ENCODE measurements around the gene SMIM24.
"Not testable (repeated sequence)": the region's sequence is repeated elsewhere in the genome, so short reads cannot be mapped to it uniquely, and the experiment has no call there.

The SMIM24 gene

DNA sequence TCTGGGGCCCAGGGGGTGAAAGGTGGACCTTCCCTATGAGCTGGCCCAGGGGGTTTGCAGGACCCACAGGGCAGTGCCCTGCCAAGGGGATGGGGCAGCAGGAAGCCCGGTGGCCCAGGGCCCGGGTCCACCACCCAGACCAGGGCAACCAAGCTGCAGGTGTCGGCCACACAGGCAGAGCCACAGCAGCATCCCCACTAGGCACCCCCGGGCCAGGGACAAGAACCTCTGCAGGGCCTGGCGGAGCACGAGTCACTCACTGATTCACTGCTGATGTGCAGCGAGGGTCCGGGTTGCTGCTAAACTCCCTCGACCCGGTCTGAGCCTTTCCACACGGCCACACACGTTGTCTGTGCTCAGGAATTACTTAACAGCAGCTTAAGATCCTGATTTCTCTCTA is 34.6 kb upstream of the SMIM24 start:
- DNase-seq (ENCODE audit: low read depth in 3 of 3), result no peak

- DNase-seq (ENCODE audit: low read depth in 3 of 3), result no peak
These were observed 33.2 kb upstream of the SMIM24 start for GRCh38 chr19:3513229-3514140.

DNA sequence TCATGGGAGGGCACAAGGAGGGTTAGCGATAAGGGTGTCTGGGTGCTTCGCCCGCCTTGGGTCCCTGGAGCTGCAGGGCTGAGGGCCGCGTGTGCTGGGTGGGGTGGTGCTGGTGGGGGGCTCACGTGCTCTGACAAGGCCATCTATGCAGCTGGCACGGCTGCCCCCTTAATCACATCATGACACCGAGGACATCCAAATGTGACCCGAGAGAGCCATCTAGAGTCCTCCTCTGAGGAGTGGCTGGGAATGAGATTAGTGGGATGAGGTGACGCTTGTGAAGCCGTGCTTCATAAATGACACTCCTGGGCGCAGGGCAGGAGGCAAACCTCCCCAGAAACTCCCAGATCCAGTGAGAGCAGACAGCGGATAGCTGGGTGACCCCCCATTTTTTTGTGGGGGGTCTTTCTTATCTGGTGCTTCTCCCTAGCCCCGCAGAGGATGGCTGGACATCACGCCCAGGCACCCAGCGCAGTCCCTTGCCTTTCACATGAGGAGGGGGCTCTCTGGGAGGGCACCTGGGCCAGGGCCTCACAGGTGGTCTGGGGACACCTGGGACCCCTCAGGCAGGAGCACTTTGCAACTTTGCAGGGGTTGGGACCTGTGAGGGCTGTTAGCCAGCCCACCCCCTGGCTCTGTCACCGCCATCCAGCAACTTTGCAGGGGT is 32.4 kb upstream of the SMIM24 start:
- no peak for DNase-seq (ENCODE audit: low read depth in 3 of 3)

GRCh38 chr19:3511506-3512251 is 31.4 kb upstream of the SMIM24 start:
- DNase-seq (ENCODE audit: low read depth in 3 of 3), result no peak

DNA sequence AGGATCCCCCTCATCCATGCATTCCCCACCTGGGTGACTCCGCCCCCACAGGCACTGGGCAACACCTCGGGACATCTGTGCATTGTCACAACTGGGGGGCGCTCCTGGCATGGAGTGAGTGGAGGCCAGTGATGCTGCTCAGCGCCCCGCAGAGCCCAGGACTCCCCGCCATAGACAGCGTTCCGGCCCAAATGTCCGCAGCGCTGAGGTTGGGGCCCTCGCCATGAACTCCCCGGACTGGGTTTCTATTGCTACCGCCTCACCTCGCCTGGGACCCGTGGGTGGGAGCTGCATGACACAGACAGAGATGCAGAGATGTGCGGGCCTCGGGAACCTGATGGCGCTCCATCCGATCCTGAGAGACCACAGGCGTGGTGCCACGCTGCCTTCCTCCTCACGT is 30.4 kb upstream of the SMIM24 start:
- no peak for DNase-seq (ENCODE audit: low read depth in 3 of 3)

DNA sequence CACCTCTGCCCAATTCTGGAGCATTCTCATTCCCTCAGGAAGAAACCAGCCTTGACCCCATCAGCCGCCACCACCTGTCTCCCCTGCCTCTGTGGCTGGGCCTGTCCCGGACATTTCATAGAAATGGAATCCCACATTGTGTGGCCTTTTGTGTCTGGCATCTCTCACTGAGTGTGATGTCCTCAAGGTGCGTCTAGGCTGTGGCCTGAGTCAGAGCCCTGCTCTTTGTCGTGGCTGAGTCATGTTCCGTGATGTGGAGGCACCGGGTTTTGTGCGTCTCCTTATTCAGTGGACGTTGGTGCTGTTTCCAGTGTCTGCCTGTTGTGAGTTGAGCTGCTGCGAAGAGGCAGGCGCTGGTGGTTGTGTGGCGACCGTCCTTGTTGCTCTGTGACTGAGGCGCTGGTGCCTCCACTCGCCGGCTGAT is 29.3 kb upstream of the SMIM24 start:
- peak in 2 of 3 donors; percentile 39 to 45 for DNase-seq (ENCODE audit: low read depth in 3 of 3)

DNA sequence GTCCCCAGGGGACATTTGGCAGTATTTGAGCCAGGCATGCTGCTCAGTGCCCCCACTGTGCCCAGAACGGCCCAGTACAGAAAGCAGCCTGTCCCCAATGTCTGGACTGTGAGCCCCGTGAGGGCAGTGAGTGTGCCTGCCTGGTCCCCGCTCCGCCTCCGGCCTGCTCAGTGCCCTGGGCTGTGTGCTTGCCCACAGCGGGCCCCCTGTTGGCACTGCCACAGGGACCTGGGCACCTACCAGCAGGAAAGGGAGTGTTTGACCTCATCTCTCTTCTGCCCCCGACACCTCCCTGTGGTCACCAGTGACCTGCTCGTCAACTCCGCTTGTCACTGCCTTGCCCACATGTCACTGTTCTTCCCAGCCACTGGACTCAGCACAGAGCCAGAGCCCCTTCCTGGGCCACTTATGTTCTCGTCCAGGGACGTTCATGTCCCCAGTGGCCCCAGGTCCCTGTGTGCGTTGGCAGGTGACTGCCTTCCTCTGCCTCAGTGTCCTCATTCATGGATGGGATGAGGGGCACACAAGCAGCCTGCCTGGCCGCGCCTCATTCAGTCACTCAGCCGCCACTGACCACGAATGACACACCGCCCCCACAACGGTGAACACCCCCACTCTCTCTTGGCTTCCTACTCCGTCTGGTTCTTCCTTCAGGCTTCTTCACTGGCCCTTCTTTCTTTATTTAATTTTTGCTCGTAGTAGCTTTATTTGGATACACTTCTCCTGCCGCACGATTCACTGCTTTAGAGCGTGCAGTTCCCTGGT is 28.6 kb upstream of the SMIM24 start:
- DNase-seq (ENCODE audit: low read depth in 3 of 3), result no peak

- DNase-seq (ENCODE audit: low read depth in 3 of 3), result not testable (repeated sequence)
These were observed 27.9 kb upstream of the SMIM24 start for GRCh38 chr19:3508121-3508661.

DNA sequence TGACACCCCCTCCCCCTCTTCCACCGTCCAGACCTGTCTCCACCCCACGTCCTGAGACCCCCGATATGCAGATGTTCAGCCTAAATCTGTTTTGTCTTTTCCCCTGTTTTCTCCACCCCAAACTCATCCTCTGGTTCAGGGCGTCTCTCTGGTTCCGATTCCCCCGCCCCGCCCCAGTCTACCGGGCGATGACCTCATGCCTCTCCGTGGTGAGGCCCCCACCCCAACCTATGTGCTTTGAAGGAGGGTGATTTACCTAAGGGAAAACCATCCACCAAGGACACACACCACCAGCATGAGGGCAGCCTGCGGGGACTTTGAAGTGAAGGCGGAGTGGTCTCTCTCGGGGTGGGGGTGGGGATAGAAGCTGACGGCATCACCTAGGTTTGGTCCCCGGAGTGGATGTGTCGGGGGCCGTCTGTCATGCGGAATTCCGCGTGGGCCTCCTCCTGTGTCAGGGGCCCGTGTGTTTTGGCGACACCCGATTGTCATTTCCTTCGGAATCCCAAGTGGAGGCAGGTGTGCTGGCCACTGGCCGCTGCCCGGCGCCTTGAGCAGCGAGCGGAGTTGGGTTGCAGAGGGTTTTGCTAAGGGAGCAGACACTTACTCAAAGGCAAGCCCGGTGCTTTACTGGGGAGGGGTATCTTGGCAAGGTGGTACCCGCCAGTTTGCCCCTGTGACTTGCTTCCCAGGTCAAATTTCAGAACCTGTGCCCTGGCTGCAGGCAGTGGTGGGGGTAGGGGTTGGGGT is 27.2 kb upstream of the SMIM24 start:
- DNase-seq (ENCODE audit: low read depth in 3 of 3), result peak in 1 of 3 donors; percentile 25

- DNase-seq (ENCODE audit: low read depth in 3 of 3), result no peak
These were observed 26.3 kb upstream of the SMIM24 start for GRCh38 chr19:3506384-3507340.

DNA sequence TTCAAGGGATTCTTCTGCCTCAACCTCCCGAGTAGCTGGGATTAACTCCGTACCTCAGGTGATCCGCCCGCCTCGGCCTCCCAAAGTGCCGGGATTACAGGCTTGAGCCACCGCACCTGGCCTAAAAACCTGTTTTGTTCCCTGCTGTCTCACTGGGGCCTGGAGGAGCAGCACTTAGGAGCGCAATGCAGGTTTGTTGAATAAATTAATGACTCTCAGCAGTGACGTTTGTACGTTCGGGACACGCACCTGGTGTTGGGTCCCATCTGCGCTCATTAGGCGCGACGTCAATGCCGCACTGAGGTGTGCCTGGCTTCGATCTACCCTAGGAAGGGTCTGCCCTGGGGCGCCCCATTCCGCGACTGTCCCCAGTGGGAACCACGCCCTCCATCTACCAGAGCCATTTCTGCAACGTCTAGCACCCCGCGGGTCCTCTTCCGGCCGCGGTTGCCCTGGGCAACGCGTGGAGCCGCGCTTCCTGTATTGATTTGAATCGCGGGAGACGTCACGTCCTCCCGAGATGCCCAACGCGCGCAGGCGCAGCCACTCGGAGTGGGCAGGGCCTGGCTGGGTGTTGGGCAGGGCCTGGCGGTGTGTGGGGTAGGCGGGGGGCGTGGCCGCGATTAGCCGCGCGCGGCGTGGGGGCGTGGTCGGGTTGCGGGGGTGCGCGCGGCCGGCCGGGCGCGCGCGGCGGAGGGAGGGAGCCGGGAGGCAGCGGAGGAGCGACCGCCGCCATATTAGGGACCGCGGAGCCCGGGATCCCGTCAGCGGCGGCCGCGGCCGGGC is 25.5 kb upstream of the SMIM24 start, which contains the start of gene FZR1:
FZR1 (plus strand) TSS at position 714 of the 786 bp plus-strand sequence. CDS start 16,679 bp downstream, outside the sequence.
- DNase-seq (ENCODE audit: low read depth in 3 of 3), result peak; percentile 99

DNA sequence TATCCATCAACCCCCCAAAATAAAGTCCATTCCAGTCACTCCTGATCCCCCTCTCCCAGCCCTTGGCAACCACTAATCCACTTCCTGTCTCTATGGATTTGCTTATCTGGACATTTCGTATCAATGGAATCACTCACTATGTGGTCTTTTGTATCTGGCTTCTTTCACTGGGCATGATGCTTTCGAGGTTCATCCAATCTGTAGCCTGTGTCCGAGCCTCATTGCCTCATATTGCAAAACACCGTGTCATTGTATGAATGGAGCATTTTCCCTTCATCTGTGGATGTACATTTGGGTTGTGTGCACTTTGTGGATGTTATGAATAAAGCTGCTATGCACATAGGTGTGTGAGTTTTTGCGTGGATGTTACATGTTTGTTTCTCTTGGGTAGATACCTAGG is 24.4 kb upstream of the SMIM24 start:
- no peak for DNase-seq (ENCODE audit: low read depth in 3 of 3)

DNA sequence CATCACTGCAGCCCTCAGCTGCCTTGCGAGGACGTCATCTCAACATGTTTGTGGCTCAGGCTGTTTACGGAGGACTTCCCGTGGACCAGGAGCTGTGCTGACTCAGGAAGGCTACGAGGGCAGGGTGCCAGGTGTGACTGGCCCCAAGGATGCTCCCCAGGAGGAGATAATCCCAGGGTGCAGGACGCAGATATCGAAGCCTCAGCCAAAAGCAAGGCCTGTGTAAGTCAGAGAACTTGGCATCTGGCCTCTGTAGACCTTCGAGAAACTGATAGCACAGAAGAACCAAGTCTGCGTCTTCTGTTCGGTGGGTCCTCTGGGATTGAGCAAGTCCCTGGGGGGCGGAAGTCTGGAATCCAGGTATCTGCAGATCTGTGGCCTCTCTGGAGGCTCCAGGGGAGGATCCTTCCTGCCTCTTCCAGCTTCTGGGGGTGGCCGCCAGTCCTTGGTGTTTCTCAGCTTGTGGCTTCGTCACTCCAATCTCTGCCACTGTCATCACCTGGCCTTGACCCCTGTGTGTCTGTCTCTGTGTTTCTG is 22.8 kb upstream of the SMIM24 start:
- no peak for DNase-seq (ENCODE audit: low read depth in 3 of 3)

DNA sequence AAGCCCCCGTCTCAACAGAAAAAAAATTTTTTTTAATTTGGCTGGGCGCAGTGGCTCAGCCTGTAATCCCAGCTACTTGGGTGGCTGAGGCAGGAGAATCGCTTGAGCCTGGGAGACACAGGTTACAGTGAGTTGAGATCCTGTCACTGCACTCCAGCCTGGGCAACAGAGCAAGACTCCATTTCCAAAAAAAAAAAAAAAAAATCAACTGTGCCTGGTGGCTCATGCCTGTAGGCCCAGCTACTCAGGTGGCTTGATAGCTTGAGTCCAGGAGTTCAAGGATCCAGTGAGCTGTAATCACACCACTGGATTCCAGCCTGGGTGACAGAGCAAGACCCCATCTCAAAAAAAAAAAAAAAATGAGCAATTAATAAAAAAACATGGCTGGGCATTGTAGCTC is 21.5 kb upstream of the SMIM24 start:
- DNase-seq (ENCODE audit: low read depth in 3 of 3), result no peak

GRCh38 chr19:3500429-3501101 is 20.2 kb upstream of the SMIM24 start, which contains the start of gene DOHH:
TSS of gene DOHH (minus strand) at chr19:3500674. CDS start at chr19:3496814, 3,860 bp downstream.
- DNase-seq (ENCODE audit: low read depth in 3 of 3), result peak; percentile 90 to 96 (median 94)

DNA sequence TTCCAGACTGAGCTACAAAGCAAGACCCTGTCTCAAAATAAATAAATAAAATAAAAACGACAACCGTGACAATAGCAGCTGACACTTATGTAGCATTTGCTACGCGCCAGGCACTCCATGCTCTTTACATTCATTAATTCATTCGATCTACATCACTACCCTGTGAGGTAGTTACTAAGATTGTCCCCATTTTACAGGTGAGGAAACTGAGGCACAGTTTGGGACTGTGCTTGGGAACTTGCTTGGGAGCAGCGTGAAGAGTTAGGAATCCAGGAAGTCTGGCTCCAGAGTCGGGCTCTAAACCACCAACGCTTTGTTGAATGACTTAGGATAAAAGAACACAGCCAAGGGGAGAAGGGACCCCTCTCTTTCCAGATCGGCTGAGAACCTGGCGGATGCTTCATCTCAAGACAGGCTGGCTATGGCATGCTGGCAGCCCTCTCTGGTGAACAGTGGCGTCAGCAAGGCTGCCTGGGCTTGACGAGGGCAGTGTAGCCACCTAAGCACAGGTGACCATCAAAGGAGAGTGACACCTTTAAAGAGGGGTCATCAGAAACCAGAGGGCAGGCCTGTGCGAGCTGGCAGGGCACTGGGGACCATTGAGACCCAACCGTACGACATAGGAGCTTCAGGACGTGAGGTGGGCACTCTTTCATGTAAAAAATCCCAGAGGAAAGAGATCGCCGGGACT is 19.6 kb upstream of the SMIM24 start:
- DNase-seq (ENCODE audit: low read depth in 3 of 3), result no peak
